Left ventricle myocardium superior (tissue), 1 donor: ENCODE results near the gene TDRD9. TPM values are rescaled to one million over a fixed set of nuclear protein-coding genes. Genes with fewer than 3 reads are reported as not detected.
"Not testable (repeated sequence)": the region's sequence is repeated elsewhere in the genome, so short reads cannot be mapped to it uniquely, and the experiment has no call there.

ENCODE experiments used
- ATAC-seq: fragments of 200-7000 bp; cut with Tn5 transposase; one replicate; pipeline ENCODE4 v1.9.1; 2020; ENCODE audit warnings: mild to moderate bottlenecking, moderate library complexity
- DNase-seq: peaks from one replicate; pipeline ENCODE4 v3.0.0-alpha.2; 2020
- intact Hi-C: fragments of 100-400 bp; cut with micrococcal nuclease; formaldehyde crosslinking; loops from one replicate; pipeline ENCODE4 v1.11.0; 2022
- long read RNA-seq: library from polyadenylated mRNA; unstranded; transcript quantifications from one replicate; pipeline ENCODE4 v2.0.0, GENCODE V29; 2021
- total RNA-seq: library from RNA; stranded (reverse); fragmentation: NEBNext Ultra II Directional; extraction: Animal tissue kit (Norgen Biotek cat#: 25700); gene quantifications from one replicate; pipeline ENCODE4 v1.2.1, GENCODE V29; 2021
- donor health status: DM: no; HTN: yes; CAD: no; lungs with severe emphysema.

Gene TDRD9
- 2.2 TPM for total RNA-seq
- long read RNA-seq, full-length matches to known transcripts: 2 of 3 reads
- long read RNA-seq, partial matches to known transcripts: 1 of 3 reads
- long read RNA-seq, other reads (novel, unspliced or antisense): 0 of 3 reads

- intact Hi-C loops: no loop called here
- ATAC-seq: no peak
- DNase-seq: no peak
Measured at GRCh38 chr14:103928011-103928890, at the start of gene TDRD9. TSS of gene TDRD9 (plus strand) at chr14:103928456. CDS start at chr14:103928510, 54 bp downstream.

- DNase-seq (no peak), ATAC-seq (no peak)
- intact Hi-C loops: no loop called here
Measured at GRCh38 chr14:103879118-103879569, 49.1 kb upstream of the TDRD9 start.

- intact Hi-C loops: no loop called here
- ATAC-seq (peak; percentile 77), DNase-seq (peak; percentile 73)
Measured at GRCh38 chr14:103879570-103880347, 48.5 kb upstream of the TDRD9 start.

GRCh38 chr14:103880348-103881267 is 47.6 kb upstream of the TDRD9 start:
- DNase-seq (peak; percentile 90), ATAC-seq (peak; percentile 72)
- intact Hi-C loops: no loop called here

- intact Hi-C loops: no loop called here
- DNase-seq (peak; percentile 78), ATAC-seq (peak; percentile 80)
Measured at GRCh38 chr14:103881268-103882201, 46.7 kb upstream of the TDRD9 start.

- ATAC-seq (no peak), DNase-seq (no peak)
- intact Hi-C loops: no loop called here
Measured at GRCh38 chr14:103882503-103883262, 45.6 kb upstream of the TDRD9 start.

GRCh38 chr14:103883263-103883523 is 45.1 kb upstream of the TDRD9 start:
- DNase-seq (no peak), ATAC-seq (no peak)
- intact Hi-C loops: no loop called here

- intact Hi-C loops: no loop called here
- DNase-seq: no peak
- no peak for ATAC-seq
Measured at GRCh38 chr14:103884854-103885253, 43.4 kb upstream of the TDRD9 start.

- no peak for ATAC-seq
- no peak for DNase-seq
- intact Hi-C loops: no loop called here
Measured at GRCh38 chr14:103885509-103885932, 42.7 kb upstream of the TDRD9 start.

- intact Hi-C loops: no loop called here
- no peak for ATAC-seq
- no peak for DNase-seq
Measured at GRCh38 chr14:103886304-103887169, 41.7 kb upstream of the TDRD9 start.

- DNase-seq (no peak), ATAC-seq (no peak)
- intact Hi-C loops: no loop called here
Measured at GRCh38 chr14:103887170-103887501, 41.1 kb upstream of the TDRD9 start.

GRCh38 chr14:103887557-103888115 is 40.6 kb upstream of the TDRD9 start:
- DNase-seq (no peak), ATAC-seq (no peak)

GRCh38 chr14:103889002-103889312 is 39.3 kb upstream of the TDRD9 start:
- DNase-seq, ATAC-seq, intact Hi-C loops: not testable (repeated sequence)

More at GRCh38 chr14:103887557-103888115, 40.6 kb upstream of the TDRD9 start:
- intact Hi-C loops: no loop called here

- ATAC-seq (peak; percentile 19), DNase-seq (no peak)
- intact Hi-C loops: no loop called here
Measured at GRCh38 chr14:103889313-103890051, 38.8 kb upstream of the TDRD9 start.

- intact Hi-C loops: no loop called here
- no peak for ATAC-seq
Measured at GRCh38 chr14:103890052-103890371, 38.2 kb upstream of the TDRD9 start.

More at GRCh38 chr14:103890052-103890371, 38.2 kb upstream of the TDRD9 start:
- DNase-seq: no peak
